GDM1 (cell line): ENCODE results near the gene MX1.

Source experiments
- DNase-seq: peaks from one replicate; lab custom pipeline; 2025; lab: John Stamatoyannopoulos, UW

Gene MX1

GRCh38 chr21:41432562-41433460 is 6.8 kb downstream of the MX1 start:
- no peak for DNase-seq

DNA sequence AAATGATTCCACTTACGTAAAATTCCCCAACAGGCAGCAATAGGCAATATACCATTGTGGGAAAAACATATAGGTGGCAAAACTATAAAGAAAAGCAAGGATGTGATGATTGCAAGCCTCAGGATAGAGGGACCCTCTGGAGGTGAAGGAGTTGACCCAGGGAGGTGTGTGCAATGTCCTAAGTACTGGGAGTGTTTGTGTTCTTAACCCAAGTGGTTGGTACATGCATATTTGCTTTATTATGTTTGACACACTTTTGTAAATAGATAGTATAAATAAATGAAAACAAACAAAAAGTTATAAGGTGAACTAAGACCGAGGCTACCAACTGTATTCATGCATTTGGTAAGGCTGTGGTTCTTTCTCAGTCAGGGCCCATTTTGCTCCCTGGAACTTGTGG is 7.5 kb downstream of the MX1 start:
- no peak for DNase-seq

DNA sequence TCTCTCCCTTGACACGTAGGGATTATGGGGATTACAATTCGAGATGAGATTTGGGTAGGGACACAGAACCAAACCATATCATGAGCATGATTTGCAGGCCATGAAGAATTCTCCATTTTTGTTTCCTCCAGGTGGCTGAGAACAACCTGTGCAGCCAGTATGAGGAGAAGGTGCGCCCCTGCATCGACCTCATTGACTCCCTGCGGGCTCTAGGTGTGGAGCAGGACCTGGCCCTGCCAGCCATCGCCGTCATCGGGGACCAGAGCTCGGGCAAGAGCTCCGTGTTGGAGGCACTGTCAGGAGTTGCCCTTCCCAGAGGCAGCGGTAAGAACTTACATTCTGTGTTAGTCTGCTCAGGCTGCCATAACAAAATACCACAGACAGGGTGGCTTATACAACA is 9.7 kb downstream of the MX1 start:
- no peak for DNase-seq

DNA sequence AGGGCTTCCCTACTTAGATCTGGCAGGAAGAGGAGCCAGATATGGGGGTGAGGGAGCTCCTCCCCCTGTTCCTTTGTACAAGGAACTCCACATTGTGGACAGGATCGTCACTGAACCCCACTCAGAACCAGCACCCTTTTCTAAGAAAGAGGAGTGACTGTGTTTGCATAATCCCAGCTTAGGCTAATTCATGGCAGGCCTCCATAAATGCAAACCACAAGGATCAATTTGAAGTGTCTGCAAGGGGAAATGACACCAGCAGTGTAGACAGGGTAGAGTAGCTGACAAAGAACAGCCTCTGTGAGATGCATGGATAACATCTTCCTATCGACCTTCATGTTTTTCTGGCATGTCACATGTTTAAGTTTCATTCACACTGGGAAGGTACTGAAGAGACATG is 11.7 kb downstream of the MX1 start:
- no peak for DNase-seq

GRCh38 chr21:41438425-41439113 is 12.5 kb downstream of the MX1 start:
- DNase-seq: no peak

- no peak for DNase-seq
Observed at GRCh38 chr21:41439248-41439647, 13.2 kb downstream of the MX1 start.

DNA sequence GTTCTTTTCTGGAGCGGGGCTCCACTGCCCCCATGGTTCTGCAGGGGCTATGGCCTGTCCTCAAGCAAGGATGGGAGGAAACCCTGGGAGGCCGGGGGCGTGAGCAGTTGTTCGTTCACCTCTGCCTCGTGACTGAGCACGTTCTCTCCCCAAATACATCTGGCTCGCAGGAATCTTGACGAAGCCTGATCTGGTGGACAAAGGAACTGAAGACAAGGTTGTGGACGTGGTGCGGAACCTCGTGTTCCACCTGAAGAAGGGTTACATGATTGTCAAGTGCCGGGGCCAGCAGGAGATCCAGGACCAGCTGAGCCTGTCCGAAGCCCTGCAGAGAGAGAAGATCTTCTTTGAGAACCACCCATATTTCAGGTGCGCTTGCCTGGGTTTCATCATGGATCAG is 15.5 kb downstream of the MX1 start:
- no peak for DNase-seq

- no peak for DNase-seq
Observed at GRCh38 chr21:41442481-41443186, 16.6 kb downstream of the MX1 start.

- DNase-seq: no peak
Observed at GRCh38 chr21:41443562-41443961, 17.5 kb downstream of the MX1 start.

- DNase-seq: no peak
Observed at GRCh38 chr21:41444703-41445464, 18.8 kb downstream of the MX1 start.

DNA sequence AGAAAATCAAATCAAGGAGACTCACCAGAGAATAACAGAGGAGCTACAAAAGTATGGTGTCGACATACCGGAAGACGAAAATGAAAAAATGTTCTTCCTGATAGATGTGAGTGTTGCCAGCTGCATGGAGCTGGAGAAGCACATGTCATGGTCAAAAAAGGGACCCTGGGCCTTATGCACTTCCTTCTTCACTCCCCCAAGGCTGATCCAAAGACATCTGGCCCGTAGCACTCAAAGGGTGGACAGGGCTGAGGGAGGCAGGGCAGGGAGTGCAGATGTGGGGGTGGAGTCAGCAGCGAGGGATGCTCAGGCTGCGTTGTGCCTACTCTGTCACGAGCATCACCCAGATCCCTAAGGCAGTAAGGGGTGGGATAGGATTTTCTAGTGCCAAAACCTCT is 19.4 kb downstream of the MX1 start:
- no peak for DNase-seq

GRCh38 chr21:41446586-41446985 is 20.5 kb downstream of the MX1 start:
- no peak for DNase-seq

- no peak for DNase-seq
Observed at GRCh38 chr21:41447356-41447755, 21.3 kb downstream of the MX1 start.

GRCh38 chr21:41449613-41450012 is 23.6 kb downstream of the MX1 start:
- DNase-seq: no peak

DNA sequence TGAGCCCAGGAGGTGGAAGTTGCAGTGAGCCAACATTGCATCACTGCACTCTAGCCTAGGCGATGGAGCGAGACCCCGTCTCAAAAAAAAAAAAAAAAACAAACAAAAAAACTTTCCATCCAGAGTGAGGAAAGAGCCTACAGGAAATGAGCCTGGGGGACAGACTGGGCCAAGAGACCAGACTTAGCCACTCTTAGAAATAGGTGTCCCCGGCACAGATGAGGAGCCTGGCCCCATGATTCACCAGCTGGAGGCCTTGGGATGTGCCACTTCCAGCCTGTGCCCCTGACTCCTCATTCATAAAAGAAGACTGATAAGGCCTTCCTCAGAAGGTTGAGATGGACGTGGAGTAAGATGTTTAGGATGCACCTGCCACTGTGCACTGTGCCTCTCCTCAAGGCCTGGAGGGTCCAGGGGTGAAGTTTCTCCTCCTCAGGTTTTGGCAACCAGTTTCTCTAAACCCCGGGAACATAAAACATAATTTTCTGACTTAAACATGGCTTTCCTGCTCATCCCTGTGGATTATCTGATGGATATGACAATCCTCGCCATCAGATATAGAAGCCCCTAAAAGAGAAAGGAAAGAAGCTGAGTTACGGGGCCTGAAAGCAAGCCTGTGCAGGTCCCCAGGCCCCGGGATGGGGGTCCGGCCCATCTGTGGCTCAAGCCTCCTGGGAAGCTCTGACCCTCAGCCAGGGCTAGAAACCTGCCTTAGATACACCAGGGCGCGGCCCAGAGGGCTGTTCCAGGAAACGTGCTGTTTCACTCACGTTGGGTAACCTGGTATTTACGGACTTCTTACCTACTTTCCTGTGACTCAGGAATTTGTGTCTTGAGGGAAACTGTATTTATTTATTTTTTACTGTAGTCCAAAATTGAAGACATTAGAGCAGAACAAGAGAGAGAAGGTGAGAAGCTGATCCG is 26.0 kb downstream of the MX1 start:
- no peak for DNase-seq

DNA sequence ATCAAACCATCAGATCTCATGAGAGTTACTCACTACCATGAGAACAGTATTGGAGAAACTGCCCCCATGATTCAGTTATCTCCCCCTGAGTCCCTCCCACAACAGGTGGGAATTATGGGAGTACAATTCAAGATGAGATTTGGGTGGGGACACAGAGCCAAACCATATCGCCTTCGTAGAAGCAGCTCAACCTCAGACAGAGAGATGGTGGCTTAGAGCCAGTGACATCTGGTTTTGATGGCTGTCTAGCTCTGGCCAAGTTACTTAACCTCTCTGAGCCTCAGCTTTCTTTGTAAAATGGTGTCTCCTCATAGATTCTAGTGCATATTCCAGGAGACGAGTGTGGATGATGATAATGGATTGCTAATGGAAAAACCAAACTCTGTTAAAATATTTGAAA is 27.2 kb downstream of the MX1 start:
- DNase-seq: no peak

DNA sequence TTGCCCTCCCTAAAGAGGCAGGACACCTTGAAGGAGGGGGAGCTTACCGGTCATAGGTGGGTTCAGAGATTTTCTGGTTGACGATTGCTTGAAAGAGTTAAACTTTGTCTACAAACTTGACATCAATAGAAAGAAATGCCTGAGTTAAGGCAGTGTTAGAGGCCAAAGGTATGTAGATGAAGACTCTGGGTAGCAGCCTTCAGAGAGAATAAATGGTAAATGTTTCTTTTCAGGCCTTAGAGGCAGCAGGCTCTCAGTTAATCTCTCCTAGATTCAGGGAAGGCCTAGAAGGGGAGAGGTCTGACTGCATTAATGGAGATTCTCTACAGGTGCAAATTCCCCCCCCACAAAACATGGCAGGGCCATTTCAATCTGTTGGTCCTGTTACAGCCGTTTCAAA is 27.7 kb downstream of the MX1 start:
- no peak for DNase-seq

GRCh38 chr21:41458121-41458520 is 32.1 kb downstream of the MX1 start:
- DNase-seq: no peak

DNA sequence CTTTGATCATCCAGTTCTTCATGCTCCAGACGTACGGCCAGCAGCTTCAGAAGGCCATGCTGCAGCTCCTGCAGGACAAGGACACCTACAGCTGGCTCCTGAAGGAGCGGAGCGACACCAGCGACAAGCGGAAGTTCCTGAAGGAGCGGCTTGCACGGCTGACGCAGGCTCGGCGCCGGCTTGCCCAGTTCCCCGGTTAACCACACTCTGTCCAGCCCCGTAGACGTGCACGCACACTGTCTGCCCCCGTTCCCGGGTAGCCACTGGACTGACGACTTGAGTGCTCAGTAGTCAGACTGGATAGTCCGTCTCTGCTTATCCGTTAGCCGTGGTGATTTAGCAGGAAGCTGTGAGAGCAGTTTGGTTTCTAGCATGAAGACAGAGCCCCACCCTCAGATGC is 32.5 kb downstream of the MX1 start:
- DNase-seq: no peak

DNA sequence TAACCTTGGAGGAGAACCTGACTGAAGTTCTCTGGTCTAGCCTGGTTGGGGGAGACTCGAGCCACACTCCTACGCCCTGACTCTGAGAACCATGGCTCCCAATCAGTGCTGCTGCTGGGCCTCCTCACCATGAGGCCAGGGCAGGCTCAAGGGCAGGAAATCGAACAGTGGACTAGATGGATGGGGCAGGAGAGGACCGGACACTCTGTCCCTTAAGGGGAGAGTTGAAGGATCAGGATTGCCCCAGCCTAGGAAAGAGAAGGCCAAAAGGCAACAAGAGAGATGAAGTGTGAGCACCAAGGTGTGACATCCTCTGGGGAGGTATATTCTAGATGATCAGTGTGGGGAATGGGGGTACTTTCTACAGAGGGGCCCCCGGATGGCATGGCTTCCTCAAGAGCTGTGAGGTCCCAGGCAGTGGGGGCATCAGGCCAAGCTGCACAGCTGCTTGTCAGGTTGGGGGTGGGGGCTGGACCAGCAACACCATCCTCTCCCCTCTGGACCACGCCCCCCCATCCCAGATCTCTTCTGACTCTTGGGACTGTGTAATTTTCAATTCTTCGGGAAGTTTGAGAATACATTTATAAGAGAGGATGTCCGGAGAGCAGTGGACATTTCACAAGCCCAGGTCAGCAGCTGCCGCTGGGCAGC is 34.0 kb downstream of the MX1 start:
- DNase-seq: no peak
